ENCODE data around the gene OPN3.

OPN3 gene

DNA sequence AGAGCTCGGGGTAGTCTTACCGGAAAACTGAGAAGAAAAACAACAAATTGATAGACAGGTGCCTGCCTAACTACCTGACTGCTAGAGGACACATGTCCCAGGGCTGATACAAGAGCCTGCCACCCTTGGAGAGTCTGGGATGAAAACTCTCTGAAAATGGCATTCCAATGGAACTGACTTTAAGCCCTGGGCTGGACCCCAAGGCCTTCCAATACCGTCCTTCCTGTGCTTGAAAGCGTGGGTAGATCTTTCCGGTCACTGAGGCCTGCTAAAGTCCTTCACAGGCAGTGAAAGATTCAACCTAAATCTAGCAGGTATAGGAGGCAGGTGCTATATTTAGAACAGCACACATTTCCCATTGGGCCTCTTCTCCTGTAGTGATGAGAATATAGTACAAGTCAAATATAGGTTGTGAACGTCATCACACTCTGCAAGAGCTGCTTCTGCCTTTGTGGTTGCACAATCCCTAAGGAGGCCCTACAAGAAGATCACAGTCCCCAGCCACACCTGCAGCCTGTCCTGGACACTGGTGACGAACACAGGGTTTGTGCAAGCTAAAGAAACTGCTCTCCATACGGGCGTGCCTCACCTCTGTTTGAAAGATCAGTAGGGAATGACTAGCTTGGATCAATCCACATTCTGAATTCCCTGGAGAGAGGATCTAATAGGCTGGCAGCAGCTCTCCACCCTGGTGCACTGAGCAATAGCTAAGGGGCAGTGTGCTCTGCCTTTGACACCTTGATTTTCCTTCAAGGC, 876 bp upstream of the OPN3 start:
- peak overlapping the region; percentile 46 for H3K4me3 ChIP-seq (ENCODE audit: low read depth, low read length)
- no peak for DNase-seq (ENCODE audit: low read depth)
- TF ChIP-seq CTCF (IDR thresholded peaks at IDR 0.05; ENCODE audit: insufficient read depth, low read depth, low read length, missing control alignments): no peak

- peak; percentile 68 for DNase-seq (ENCODE audit: low read depth)
Measured at GRCh38 chr1:241639623-241640148, 483 bp downstream of the OPN3 start.

GRCh38 chr1:241638909-241639622, 1.1 kb downstream of the OPN3 start:
- no peak for TF ChIP-seq CTCF (IDR thresholded peaks at IDR 0.05; ENCODE audit: insufficient read depth, low read depth, low read length, missing control alignments)
- DNase-seq (ENCODE audit: low read depth): peak; percentile 31
- peak overlapping the region; percentile 91 for H3K4me3 ChIP-seq (ENCODE audit: low read depth, low read length)

More at GRCh38 chr1:241639623-241640148, 483 bp downstream of the OPN3 start:
- TF ChIP-seq CTCF (IDR thresholded peaks at IDR 0.05; ENCODE audit: insufficient read depth, low read depth, low read length, missing control alignments): no peak
- H3K4me3 ChIP-seq (ENCODE audit: low read depth, low read length): peak overlapping the region; percentile 91

DNA sequence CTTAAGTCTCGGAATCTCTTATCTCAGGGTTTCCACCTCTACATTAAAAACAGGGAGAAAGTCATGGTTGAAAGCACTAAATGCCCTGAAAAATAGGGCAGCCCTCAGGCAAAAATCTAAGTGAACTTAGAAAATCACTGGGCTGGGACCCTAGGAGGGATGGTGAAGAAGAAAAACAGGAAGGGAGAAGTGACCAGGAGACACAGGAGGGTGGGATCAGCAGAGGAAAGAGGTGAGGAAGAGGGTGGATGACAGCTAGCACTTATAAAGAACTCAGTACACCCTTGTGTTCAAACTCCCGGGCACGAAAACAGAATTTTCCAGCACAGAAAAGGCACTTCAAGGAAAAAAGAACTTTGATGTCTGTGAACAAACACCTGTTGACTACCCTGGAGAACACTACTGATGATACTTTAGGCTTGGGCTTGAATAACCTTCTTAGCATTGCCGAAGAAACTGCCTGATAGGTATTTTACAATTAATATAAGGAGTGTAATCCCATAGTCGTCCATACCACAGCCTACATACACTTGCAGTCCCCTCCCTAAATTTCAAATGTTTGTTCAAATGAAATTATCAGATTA, 2.0 kb downstream of the OPN3 start:
- H3K4me3 ChIP-seq (ENCODE audit: low read depth, low read length): peak overlapping the region; percentile 91
- DNase-seq (ENCODE audit: low read depth): no peak
- no peak for TF ChIP-seq CTCF (IDR thresholded peaks at IDR 0.05; ENCODE audit: insufficient read depth, low read depth, low read length, missing control alignments)

GRCh38 chr1:241637604-241638003, 2.6 kb downstream of the OPN3 start:
- H3K4me3 ChIP-seq (ENCODE audit: low read depth, low read length): no peak overlapping the region
- DNase-seq (ENCODE audit: low read depth): no peak
- no peak for TF ChIP-seq CTCF (IDR thresholded peaks at IDR 0.05; ENCODE audit: insufficient read depth, low read depth, low read length, missing control alignments)

DNA sequence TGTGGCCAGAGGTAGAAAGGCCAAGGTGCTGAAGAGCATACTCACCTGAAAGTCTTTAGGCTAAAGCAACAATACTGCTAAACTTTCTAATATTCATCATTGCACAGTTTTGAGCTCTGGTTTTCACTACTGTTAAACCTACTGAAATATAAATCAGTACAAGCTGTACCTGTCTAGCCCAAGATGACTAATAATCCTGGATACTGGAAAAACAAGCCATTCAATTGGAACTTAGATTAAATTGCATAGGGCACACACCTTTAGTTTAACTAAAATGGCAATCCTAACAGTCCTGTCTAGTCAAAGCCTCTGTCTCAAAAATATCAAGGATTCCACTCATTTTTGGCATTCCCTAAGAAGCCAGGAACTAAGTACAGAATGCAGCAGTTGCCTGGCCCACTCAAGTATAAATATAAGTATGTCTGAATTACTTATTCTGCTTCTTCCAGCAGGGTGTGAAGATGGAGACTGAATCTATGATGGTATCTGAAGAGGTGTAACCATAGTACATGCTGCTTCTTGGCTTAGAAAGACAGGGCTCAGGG, 3.1 kb downstream of the OPN3 start:
- no peak for TF ChIP-seq CTCF (IDR thresholded peaks at IDR 0.05; ENCODE audit: insufficient read depth, low read depth, low read length, missing control alignments)
- no peak overlapping the region; the same call in 1 of the 2 replicates for H3K4me3 ChIP-seq (ENCODE audit: low read depth, low read length)
- no peak for DNase-seq (ENCODE audit: low read depth)

Data from GM12865 (cell line).